ENCODE results near the gene DDX47.
"Not testable (repeated sequence)": the region's sequence is repeated elsewhere in the genome, so short reads cannot be mapped to it uniquely, and the experiment has no call there.

The DDX47 gene

DNA sequence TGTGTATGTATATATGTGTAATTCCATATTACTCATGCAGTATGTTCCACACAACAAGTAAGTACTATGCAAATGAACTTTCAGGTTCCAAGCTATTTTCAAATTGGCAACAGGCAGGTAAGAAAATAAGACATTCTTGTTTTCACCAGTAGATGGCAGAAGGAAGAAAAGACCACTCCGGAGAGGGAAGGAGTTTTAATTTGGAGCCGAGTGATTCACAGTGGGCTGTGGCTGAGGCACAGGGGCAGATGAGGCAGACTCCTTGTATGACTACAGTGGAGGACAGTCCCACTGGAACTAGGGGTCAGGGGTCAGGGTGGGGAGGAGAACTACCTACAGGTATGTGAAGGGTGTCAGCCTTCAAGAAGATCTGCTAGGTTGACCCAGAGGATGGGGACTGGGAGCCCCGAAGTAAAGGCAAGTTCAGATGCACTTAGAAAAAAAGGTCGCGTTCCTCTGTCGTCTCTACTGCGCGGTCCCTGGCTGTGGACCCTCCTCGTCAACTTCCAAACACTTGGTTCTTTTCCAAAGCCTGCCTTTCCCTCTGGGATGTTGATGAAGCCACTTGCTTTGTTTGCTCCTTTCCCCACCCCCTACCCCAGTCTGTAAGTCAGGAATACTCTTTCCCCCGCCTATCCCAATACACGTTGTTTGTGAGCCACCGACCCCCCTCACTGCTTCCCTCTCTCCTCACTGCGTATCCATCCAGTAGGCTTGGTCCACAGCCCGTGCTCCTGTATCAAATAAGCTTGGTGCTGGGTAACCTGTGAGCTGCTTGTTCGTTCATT is 24.1 kb downstream of the DDX47 start:
- TF ChIP-seq, protein P1, sequence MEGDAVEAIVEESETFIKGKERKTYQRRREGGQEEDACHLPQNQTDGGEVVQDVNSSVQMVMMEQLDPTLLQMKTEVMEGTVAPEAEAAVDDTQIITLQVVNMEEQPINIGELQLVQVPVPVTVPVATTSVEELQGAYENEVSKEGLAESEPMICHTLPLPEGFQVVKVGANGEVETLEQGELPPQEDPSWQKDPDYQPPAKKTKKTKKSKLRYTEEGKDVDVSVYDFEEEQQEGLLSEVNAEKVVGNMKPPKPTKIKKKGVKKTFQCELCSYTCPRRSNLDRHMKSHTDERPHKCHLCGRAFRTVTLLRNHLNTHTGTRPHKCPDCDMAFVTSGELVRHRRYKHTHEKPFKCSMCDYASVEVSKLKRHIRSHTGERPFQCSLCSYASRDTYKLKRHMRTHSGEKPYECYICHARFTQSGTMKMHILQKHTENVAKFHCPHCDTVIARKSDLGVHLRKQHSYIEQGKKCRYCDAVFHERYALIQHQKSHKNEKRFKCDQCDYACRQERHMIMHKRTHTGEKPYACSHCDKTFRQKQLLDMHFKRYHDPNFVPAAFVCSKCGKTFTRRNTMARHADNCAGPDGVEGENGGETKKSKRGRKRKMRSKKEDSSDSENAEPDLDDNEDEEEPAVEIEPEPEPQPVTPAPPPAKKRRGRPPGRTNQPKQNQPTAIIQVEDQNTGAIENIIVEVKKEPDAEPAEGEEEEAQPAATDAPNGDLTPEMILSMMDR (IDR thresholded peaks at IDR 0.05; ENCODE audit: insufficient read depth, low read depth, low read length, missing control alignments) = peak; percentile 66
- no peak overlapping the region for H3K4me3 ChIP-seq (ENCODE audit: low read length)
- DNase-seq (ENCODE audit: low read depth) = peak; percentile 93

DNA sequence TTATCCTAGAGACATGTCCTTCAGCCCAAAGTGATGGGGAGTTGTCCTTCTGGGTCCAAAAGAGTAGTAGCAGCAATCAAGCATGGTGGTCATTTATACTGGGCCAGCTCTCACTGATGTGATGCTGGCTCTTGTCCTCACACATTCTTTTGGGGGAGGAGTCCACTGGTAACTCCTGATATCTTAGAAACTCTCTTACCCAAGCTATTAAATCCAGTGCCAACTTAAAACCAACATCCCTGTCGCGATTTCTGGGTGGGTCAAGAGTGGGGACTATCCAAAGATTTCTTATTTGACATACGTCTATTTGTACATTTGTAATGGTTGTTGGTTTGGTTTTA is 24.6 kb downstream of the DDX47 start:
- H3K4me3 ChIP-seq (ENCODE audit: low read length) = no peak overlapping the region
- no peak for DNase-seq (ENCODE audit: low read depth)
- TF ChIP-seq, protein P1 (IDR thresholded peaks at IDR 0.05; ENCODE audit: insufficient read depth, low read depth, low read length, missing control alignments) = no peak

DNA sequence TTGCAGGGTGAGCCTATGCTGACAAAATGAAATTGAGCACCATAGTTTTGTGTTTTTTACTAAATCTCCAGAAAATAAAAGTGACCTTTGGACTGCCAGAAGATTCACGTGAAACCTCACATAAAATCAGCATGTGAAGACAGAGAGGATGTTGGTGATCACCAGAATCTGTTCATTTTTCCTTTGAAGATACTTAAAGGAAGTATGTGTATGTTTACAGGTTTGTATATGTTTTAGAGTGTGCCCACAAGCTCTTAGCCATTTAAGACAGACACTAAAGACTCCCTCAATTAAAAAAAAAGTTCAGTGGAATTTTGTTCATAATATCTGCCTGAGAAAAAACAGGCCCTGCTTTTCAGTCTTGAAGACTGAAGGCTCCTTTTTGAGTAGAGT is 25.9 kb downstream of the DDX47 start:
- no peak overlapping the region for H3K4me3 ChIP-seq (ENCODE audit: low read length)
- TF ChIP-seq, protein P1 (IDR thresholded peaks at IDR 0.05; ENCODE audit: insufficient read depth, low read depth, low read length, missing control alignments) = no peak
- DNase-seq (ENCODE audit: low read depth) = no peak

DNA sequence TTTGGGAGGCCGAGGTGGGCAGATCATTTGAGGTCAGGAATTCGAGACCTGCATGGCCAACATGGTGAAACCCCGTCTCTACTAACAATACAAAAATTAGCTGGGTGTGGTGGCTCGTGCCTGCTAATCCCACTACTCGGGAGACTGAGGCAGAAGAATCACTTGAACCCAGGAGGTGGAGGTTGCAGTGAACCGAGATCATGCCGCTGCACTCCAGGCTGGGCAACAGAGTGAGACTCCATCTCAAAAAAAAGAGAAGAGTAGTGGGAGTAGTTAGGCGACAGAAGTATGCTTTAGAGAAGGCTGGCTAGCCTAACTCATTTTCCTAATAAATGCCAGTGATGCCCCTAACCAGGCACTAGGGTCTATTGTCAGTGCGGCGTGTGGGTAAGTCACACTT is 26.3 kb downstream of the DDX47 start:
- DNase-seq (ENCODE audit: low read depth); H3K4me3 ChIP-seq (ENCODE audit: low read length): not testable (repeated sequence)

DNA sequence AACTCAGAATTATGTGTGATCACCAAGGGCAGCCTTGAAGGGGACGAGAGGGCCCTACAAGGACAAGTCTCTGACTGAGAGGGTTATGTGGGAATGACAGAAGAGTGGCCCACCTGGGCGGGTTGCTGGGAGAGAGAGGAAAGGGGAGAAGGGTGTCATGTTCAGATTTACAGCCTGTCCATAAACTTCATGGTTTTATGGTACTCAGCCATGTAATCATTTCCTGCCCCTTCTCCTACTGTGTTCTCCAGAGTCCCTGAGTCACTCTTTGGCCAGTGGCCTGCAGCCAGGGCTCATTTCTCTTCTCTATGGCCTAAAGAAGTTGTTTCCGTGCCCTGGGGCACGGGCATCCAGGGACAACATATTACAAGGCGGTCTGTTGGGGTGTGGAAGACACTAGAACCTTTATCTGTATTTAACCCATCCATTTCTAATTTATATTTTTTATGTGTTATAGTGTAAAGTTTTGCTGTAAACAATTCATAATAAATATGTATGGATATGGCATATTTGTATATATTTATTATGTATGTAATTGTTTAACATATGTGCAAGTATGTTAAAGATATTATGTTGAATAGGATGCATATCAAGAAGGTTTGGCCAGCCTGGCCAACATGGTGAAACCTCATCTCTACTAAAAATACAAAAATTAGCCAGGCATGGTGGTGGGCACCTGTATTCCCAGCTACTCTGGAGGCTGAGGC is 26.9 kb downstream of the DDX47 start:
- peak; percentile 73 for DNase-seq (ENCODE audit: low read depth)
- TF ChIP-seq, protein P1 (IDR thresholded peaks at IDR 0.05; ENCODE audit: insufficient read depth, low read depth, low read length, missing control alignments) = no peak
- H3K4me3 ChIP-seq (ENCODE audit: low read length) = no peak overlapping the region

DNA sequence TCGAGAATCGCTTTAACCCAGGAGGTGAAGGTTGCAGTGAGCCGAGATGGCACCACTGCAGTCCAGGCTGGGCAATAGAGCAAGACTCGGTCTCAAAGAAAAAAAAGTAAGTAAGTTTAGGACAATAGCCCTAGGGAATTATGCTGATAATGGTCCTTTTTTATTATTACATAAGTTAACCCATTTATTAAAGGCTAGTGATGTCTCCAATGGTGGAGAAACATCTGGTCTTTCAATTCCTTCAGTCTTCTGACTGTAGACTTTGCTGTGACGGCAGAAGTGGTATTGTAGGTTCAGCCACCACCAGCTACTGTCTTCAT is 27.4 kb downstream of the DDX47 start:
- TF ChIP-seq, protein P1 (IDR thresholded peaks at IDR 0.05; ENCODE audit: insufficient read depth, low read depth, low read length, missing control alignments) = no peak
- no peak overlapping the region for H3K4me3 ChIP-seq (ENCODE audit: low read length)
- DNase-seq (ENCODE audit: low read depth) = no peak

DNA sequence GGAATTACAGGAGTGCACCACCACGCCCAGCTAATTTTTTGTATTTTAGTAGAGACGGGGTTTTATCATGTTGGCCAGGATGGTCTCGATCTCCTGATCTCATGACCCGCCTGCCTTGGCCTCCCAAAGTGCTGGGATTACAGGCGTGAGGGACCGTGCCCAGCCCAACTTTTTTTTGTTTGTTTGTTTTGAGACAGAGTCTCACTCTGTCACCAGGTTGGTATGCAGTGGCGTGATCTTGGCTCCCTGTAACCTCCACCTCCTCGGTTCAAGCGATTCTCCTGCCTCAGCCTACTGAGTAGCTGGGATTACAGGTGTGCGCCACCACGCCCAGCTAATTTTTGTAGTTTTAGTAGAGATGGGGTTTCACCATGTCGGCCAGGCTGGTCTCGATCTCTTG is 28.3 kb downstream of the DDX47 start:
- peak; percentile 56 for DNase-seq (ENCODE audit: low read depth)
- not testable (repeated sequence) for H3K4me3 ChIP-seq (ENCODE audit: low read length)

DNA sequence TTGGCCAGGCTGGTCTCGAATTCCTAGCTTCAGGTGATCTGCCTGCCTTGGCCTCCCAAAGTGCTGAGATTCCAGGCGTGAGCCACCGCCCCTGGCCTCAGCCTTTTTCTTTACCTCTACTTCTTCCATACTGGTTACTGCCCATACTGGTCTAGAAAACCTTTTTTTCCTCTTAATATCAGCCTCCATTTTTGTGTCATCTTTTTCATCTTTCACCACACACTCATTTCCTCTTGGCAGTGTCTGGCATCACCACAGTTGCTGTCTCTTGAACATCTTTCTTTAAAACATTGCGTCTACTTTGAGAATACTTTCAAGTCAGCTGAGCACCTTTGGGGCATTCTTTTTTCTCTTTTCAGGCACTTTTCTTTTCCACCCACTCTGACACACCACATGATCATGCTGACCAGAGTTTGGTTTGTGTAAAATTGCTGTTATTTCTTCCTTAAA is 32.7 kb downstream of the DDX47 start:
- no peak for DNase-seq (ENCODE audit: low read depth)
- TF ChIP-seq, protein P1 (IDR thresholded peaks at IDR 0.05; ENCODE audit: insufficient read depth, low read depth, low read length, missing control alignments) = no peak
- no peak overlapping the region for H3K4me3 ChIP-seq (ENCODE audit: low read length)

DNA sequence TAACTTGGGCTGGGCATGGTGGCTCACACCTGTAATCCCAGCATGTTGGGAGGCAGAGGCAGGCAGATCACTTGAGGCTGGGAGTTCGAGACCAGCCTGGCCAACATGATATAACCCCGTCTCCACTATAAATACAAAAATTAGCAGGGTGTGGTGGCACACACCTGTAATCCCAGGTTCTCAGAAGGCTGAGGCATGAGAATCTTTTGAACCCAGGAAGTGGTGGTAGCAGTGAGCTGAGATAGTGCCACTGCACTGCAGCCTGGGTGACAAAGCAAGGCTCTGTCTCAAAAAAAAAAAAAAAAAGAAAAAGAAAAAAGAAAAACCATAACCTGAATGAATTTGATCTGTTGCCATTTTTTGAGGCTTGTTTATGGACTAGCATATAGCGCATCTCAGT is 33.6 kb downstream of the DDX47 start:
- H3K4me3 ChIP-seq (ENCODE audit: low read length); DNase-seq (ENCODE audit: low read depth): not testable (repeated sequence)
